GM10847 (cell line): Measurements from ENCODE around the gene ACSM6.

Experiments
- POLR2A ChIP-seq: IDR thresholded peaks from 2 replicates; pipeline ENCODE4 v1.6.1; 2011; ENCODE audit not compliant: insufficient read length; ENCODE audit errors: extremely low read depth

The ACSM6 gene

GRCh38 chr10:95275726-95276366 is 81.8 kb downstream of the ACSM6 start:
- no peak for TF ChIP-seq POLR2A

GRCh38 chr10:95276367-95277200 is 82.5 kb downstream of the ACSM6 start:
- no peak for TF ChIP-seq POLR2A

GRCh38 chr10:95277201-95277570 is 83.1 kb downstream of the ACSM6 start:
- TF ChIP-seq POLR2A, result no peak

- no peak for TF ChIP-seq POLR2A
Observed at GRCh38 chr10:95277614-95278013, 83.6 kb downstream of the ACSM6 start.
